Mesendoderm (in vitro differentiated cells): ENCODE measurements around the gene THSD4.

Experiments
- DNase-seq: peaks from one replicate; pipeline ENCODE4 v3.0.0; 2013
- H2AK5ac ChIP-seq: 2 replicates; pipeline ENCODE4 v1.6.1; 2013; ENCODE audit warnings: low read length, inconsistent platforms
- H2BK120ac ChIP-seq: 2 replicates; pipeline ENCODE4 v1.6.1; 2013; ENCODE audit warnings: low read depth, mild to moderate bottlenecking, low read length, moderate library complexity, mixed read lengths
- H2BK15ac ChIP-seq: replicated peaks from 2 replicates; pipeline ENCODE4 v1.6.1; 2013; ENCODE audit warnings: low read depth, mild to moderate bottlenecking, moderate library complexity
- H2BK5ac ChIP-seq: 2 replicates; pipeline ENCODE4 v1.6.1; 2013; ENCODE audit warnings: low read length, inconsistent platforms
- H3K18ac ChIP-seq: 2 replicates; pipeline ENCODE4 v1.6.1; 2013; ENCODE audit warnings: mild to moderate bottlenecking, low read length, mixed read lengths
- H3K23ac ChIP-seq: one replicate; pipeline ENCODE4 v1.6.1; 2013; ENCODE audit warnings: low read length
- H3K27ac ChIP-seq: 2 replicates; pipeline ENCODE4 v1.5.1; 2013; ENCODE audit warnings: low read depth, mild to moderate bottlenecking, inconsistent platforms, low read length, moderate library complexity
- H3K27me3 ChIP-seq: 2 replicates; pipeline ENCODE4 v1.6.1; 2013; ENCODE audit warnings: low read length, control low read depth, mild to moderate bottlenecking, inconsistent platforms; ENCODE audit not compliant: insufficient read depth, poor library complexity
- H3K36me3 ChIP-seq: 2 replicates; pipeline ENCODE4 v1.6.1; 2013; ENCODE audit warnings: low read length, inconsistent platforms; ENCODE audit not compliant: control insufficient read depth, insufficient read depth
- H3K4ac ChIP-seq: one replicate; pipeline ENCODE4 v1.6.1; 2013; ENCODE audit warnings: low read depth, mild to moderate bottlenecking, low read length, moderate library complexity
- H3K4me1 ChIP-seq: 2 replicates; pipeline ENCODE4 v1.6.1; 2013; ENCODE audit warnings: low read depth, low read length, inconsistent platforms; ENCODE audit not compliant: control insufficient read depth
- H3K4me2 ChIP-seq: 2 replicates; pipeline ENCODE4 v1.6.1; 2013; ENCODE audit warnings: low read length
- H3K4me3 ChIP-seq: 2 replicates; pipeline ENCODE4 v1.5.1; 2013; ENCODE audit warnings: mild to moderate bottlenecking, low read length
- H3K56ac ChIP-seq: one replicate; pipeline ENCODE4 v1.6.1; 2013; ENCODE audit warnings: low read length
- H3K79me1 ChIP-seq: 2 replicates; pipeline ENCODE4 v1.6.1; 2013; ENCODE audit warnings: low read length, inconsistent platforms
- H3K79me2 ChIP-seq: 2 replicates; pipeline ENCODE4 v1.6.1; 2013; ENCODE audit warnings: mild to moderate bottlenecking, low read length; ENCODE audit not compliant: control insufficient read depth, insufficient read depth
- H3K9ac ChIP-seq: 2 replicates; pipeline ENCODE4 v1.6.1; 2013; ENCODE audit warnings: low read length, inconsistent platforms
- H4K5ac ChIP-seq: one replicate; pipeline ENCODE4 v1.6.1; 2013; ENCODE audit warnings: low read length
- H4K8ac ChIP-seq: one replicate; pipeline ENCODE4 v1.6.1; 2013; ENCODE audit warnings: low read depth, mild to moderate bottlenecking, control low read depth, low read length, moderate library complexity
- WGBS: extraction: QIAGEN DNeasy Blood & Tissue Kit; methylation state at CpG from one replicate; pipeline ENCODE4 v1.1.7; 2013; ENCODE audit warnings: low lambda C conversion rate, missing lambda C conversion rate; ENCODE audit not compliant: insufficient coverage; ENCODE audit errors: extremely low coverage; 5-methylcytosine and 5-hydroxymethylcytosine counted together

The THSD4 gene

GRCh38 chr15:71218272-71218805 is 103.1 kb downstream of the THSD4 start:
- Histone ChIP-seq H3K18ac (no peak overlapping the region), H2BK120ac (no peak overlapping the region), H4K8ac (no peak overlapping the region), H3K79me2 (no peaks in the 10 kb centered on the region), H4K5ac (no peak overlapping the region), H3K4ac (no peak overlapping the region), H3K79me1 (no peaks in the 10 kb centered on the region), H3K9ac (no peak overlapping the region), H3K27ac (no peak overlapping the region), H3K4me1 (no peaks in the 10 kb centered on the region), H3K4me2 (no peak overlapping the region), H2AK5ac (no peak overlapping the region), H3K4me3 (no peak overlapping the region), H3K23ac (no peak overlapping the region), H3K56ac (no peak overlapping the region), H2BK5ac (no peak overlapping the region), H3K27me3 (no peaks in the 10 kb centered on the region), H3K36me3 (no peaks in the 10 kb centered on the region), H2BK15ac (no peak overlapping the region)
- no peak for DNase-seq
- WGBS = no CpG with 5 or more reads among the region's 5 CpGs

GRCh38 chr15:71219101-71219500 is 103.8 kb downstream of the THSD4 start:
- no peak for DNase-seq
- Histone ChIP-seq H3K18ac (no peak overlapping the region), H3K36me3 (no peaks in the 10 kb centered on the region), H3K79me1 (no peaks in the 10 kb centered on the region), H3K56ac (no peak overlapping the region), H3K4me2 (no peak overlapping the region), H2AK5ac (no peak overlapping the region), H3K4me1 (no peaks in the 10 kb centered on the region), H3K27me3 (no peaks in the 10 kb centered on the region), H4K5ac (no peak overlapping the region), H3K4ac (no peak overlapping the region), H2BK120ac (no peak overlapping the region), H3K23ac (no peak overlapping the region), H2BK15ac (no peak overlapping the region), H3K79me2 (no peaks in the 10 kb centered on the region), H3K9ac (no peak overlapping the region), H4K8ac (no peak overlapping the region), H2BK5ac (no peak overlapping the region), H3K27ac (no peak overlapping the region), H3K4me3 (no peak overlapping the region)
- whole genome bisulfite sequencing = no CpG with 5 or more reads among the region's 4 CpGs

GRCh38 chr15:71219645-71220044 is 104.4 kb downstream of the THSD4 start:
- H2BK5ac ChIP-seq = no peak overlapping the region
- no peak overlapping the region for H4K5ac ChIP-seq
- H3K79me2 ChIP-seq = no peaks in the 10 kb centered on the region
- H3K4me1 ChIP-seq = no peaks in the 10 kb centered on the region
- no peak overlapping the region for H2BK120ac ChIP-seq
- H3K27ac ChIP-seq = no peak overlapping the region
- H3K79me1 ChIP-seq = no peaks in the 10 kb centered on the region
- H4K8ac ChIP-seq = no peak overlapping the region
- no peak for DNase-seq
- no peak overlapping the region for H3K56ac ChIP-seq
- H2AK5ac ChIP-seq = no peak overlapping the region
- H3K4me2 ChIP-seq = no peak overlapping the region
- H2BK15ac ChIP-seq = no peak overlapping the region
- no peak overlapping the region for H3K18ac ChIP-seq
- no peaks in the 10 kb centered on the region for H3K27me3 ChIP-seq
- no peak overlapping the region for H3K23ac ChIP-seq
- H3K9ac ChIP-seq = no peak overlapping the region
- no peaks in the 10 kb centered on the region for H3K36me3 ChIP-seq
- H3K4me3 ChIP-seq = no peak overlapping the region
- no peak overlapping the region for H3K4ac ChIP-seq
- no CpG with 5 or more reads among the region's 2 CpGs for WGBS

GRCh38 chr15:71220828-71221227 is 105.6 kb downstream of the THSD4 start:
- Histone ChIP-seq H3K27me3 (no peaks in the 10 kb centered on the region), H3K79me2 (no peaks in the 10 kb centered on the region), H3K4me2 (no peak overlapping the region), H3K36me3 (no peaks in the 10 kb centered on the region), H3K4ac (no peak overlapping the region), H4K8ac (no peak overlapping the region), H2BK120ac (no peak overlapping the region), H3K4me3 (no peak overlapping the region), H3K27ac (no peak overlapping the region), H3K4me1 (no peaks in the 10 kb centered on the region), H3K9ac (no peak overlapping the region), H3K23ac (no peak overlapping the region), H4K5ac (no peak overlapping the region), H2BK15ac (no peak overlapping the region), H2BK5ac (no peak overlapping the region), H2AK5ac (no peak overlapping the region), H3K18ac (no peak overlapping the region), H3K79me1 (no peaks in the 10 kb centered on the region), H3K56ac (no peak overlapping the region)
- DNase-seq = no peak
- no CpG with 5 or more reads among the region's 3 CpGs for WGBS

- Histone ChIP-seq H3K79me2 (no peaks in the 10 kb centered on the region), H2BK15ac (no peak overlapping the region), H2BK5ac (no peak overlapping the region), H3K27ac (no peak overlapping the region), H3K18ac (no peak overlapping the region), H4K8ac (no peak overlapping the region), H3K4ac (no peak overlapping the region), H2AK5ac (no peak overlapping the region), H3K9ac (no peak overlapping the region), H3K4me1 (peaks cover 2% of the 10 kb centered on the region), H3K4me3 (no peak overlapping the region), H3K4me2 (no peak overlapping the region), H3K36me3 (no peaks in the 10 kb centered on the region), H2BK120ac (no peak overlapping the region), H3K79me1 (no peaks in the 10 kb centered on the region), H3K27me3 (no peaks in the 10 kb centered on the region), H3K23ac (no peak overlapping the region), H4K5ac (no peak overlapping the region), H3K56ac (no peak overlapping the region)
- no CpG with 5 or more reads among the region's 2 CpGs for WGBS
- no peak for DNase-seq
Observed at GRCh38 chr15:71221417-71221816, 106.1 kb downstream of the THSD4 start.

- no peak overlapping the region for H2BK5ac ChIP-seq
- no peak overlapping the region for H3K4me2 ChIP-seq
- no peak for DNase-seq
- peaks cover 5% of the 10 kb centered on the region for H3K4me1 ChIP-seq
- H3K79me2 ChIP-seq = no peaks in the 10 kb centered on the region
- H3K27ac ChIP-seq = no peak overlapping the region
- H4K5ac ChIP-seq = no peak overlapping the region
- H3K4ac ChIP-seq = no peak overlapping the region
- no peak overlapping the region for H2AK5ac ChIP-seq
- H3K27me3 ChIP-seq = no peaks in the 10 kb centered on the region
- no CpG with 5 or more reads among the region's 2 CpGs for WGBS
- H2BK15ac ChIP-seq = no peak overlapping the region
- no peaks in the 10 kb centered on the region for H3K36me3 ChIP-seq
- H3K23ac ChIP-seq = no peak overlapping the region
- H3K79me1 ChIP-seq = no peaks in the 10 kb centered on the region
- no peak overlapping the region for H3K4me3 ChIP-seq
- H3K56ac ChIP-seq = no peak overlapping the region
- no peak overlapping the region for H2BK120ac ChIP-seq
- no peak overlapping the region for H3K9ac ChIP-seq
- H3K18ac ChIP-seq = no peak overlapping the region
- no peak overlapping the region for H4K8ac ChIP-seq
Observed at GRCh38 chr15:71223516-71223915, 108.2 kb downstream of the THSD4 start.
